ENCODE measurements around the gene MCAT. TPM values are rescaled to one million over a fixed set of nuclear protein-coding genes. Genes with fewer than 3 reads are reported as not detected.

The MCAT gene
- total and polyA plus RNA-seq, 5 experiments from 2014 or later = 9.2 to 11.3 (median 10.8) TPM

DNA sequence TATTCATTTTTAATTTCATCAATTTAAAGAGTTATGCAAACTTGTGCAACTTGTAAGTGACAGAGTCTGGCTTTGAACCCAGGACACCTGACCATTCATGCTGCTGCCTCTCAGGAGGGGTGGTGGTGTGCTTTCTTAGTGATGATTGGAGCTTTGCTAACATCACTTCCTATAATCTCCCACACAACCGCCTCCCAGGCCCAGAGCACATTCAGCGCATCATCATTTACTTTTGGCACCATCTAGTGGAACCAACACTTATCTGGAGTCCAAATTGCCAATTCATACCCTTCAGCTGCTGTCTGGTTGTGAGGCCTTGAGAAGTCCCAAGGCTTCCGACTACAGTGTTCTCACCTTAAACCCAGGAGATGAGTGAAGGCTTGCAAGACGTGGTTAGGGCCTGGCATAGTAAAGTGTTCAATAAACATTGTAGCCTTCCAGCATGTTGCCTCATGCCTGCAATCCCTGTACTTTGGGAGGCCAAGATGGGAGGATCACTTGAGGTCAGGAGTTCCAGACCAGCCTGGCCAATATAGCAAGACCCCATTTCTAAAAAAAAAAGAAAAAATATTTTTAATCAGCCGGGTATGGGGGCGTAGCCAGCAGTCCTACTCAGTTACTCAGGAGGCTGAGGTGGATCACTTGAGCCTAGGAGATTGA, 52.9 kb downstream of the MCAT start:
- Mint-ChIP-seq H3K4me3 (peak overlapping the region in 9 of 10 donors; percentile 13 to 94 (median 69)), H3K36me3 (peaks cover 0 to 5% (median under 1%) of the 10 kb centered on the region in 3 donors), H3K27ac (peak overlapping the region in 3 of 10 donors; percentile 40 to 75 (median 62)), H3K9me3 (peaks cover 0 to 3% (median 0%) of the 10 kb centered on the region in 9 donors), H3K27me3 (no peaks in the 10 kb centered on the region), H3K4me1 (peaks cover 5 to 31% (median 17%) of the 10 kb centered on the region in 4 donors)
- ATAC-seq = no peak
- POLR2A ChIA-PET = interaction anchor here (0.7 kb wide), 1 partner anchor 997 kb away, joined by 3 read pairs; no protein-coding TSS in a partner anchor
- DNase-seq = peak in 5 of 10 donors; percentile 13 to 39 (median 14)

- H3K4me1 Mint-ChIP-seq = peaks cover 5 to 31% (median 17%) of the 10 kb centered on the region in 4 donors
- H3K36me3 Mint-ChIP-seq = peaks cover 0 to 5% (median 2%) of the 10 kb centered on the region in 3 donors
- peak within 1 kb of the TSS; percentile 85 to 97 (median 92) for H3K4me3 Mint-ChIP-seq
- H3K27ac Mint-ChIP-seq = peak within 1 kb of the TSS; percentile 25 to 95 (median 88)
- POLR2A ChIA-PET = no interaction called here
- DNase-seq (peak; percentile 80 to 90 (median 84)), ATAC-seq (peak; percentile 95 to 98)
- no peaks in the 10 kb centered on the region for H3K27me3 Mint-ChIP-seq
- H3K9me3 Mint-ChIP-seq = no peaks in the 10 kb centered on the region
These were observed 54.0 kb downstream of the MCAT start, which contains the start of gene TTLL1 for GRCh38 chr22:43088984-43089717. Gene TTLL1, minus strand, starts transcription at chr22:43089391. Its CDS starts 13,805 bp downstream, at chr22:43075586.

DNA sequence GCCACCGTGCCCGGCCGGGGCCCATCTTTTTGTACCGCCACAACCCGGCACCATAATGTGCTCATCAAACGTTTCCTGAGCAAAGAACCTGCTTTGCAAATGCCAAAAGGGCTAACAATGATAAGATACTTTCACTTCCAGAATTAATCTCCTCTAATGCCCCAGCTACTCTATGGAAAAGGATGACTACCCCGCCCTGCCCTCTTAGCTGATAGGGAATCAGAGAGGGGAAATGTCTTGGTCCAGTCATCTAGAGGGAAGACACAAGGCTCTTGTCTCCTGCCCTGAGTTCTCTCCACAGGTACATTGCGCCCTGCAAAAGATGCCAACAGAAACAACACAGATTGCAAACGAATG, 54.6 kb downstream of the MCAT start:
- Mint-ChIP-seq H3K9me3 (no peaks in the 10 kb centered on the region), H3K4me1 (peaks cover 5 to 31% (median 17%) of the 10 kb centered on the region in 4 donors), H3K27ac (peak overlapping the region in 9 of 10 donors; percentile 72 to 95 (median 89)), H3K27me3 (no peaks in the 10 kb centered on the region), H3K36me3 (peaks cover 0 to 5% (median 2%) of the 10 kb centered on the region in 3 donors), H3K4me3 (peak overlapping the region; percentile 85 to 97 (median 92))
- DNase-seq (no peak), ATAC-seq (no peak)
- POLR2A ChIA-PET = interaction anchor here (0.6 kb wide), 1 partner anchor 15 kb away, joined by 5 read pairs; no protein-coding TSS in a partner anchor

DNA sequence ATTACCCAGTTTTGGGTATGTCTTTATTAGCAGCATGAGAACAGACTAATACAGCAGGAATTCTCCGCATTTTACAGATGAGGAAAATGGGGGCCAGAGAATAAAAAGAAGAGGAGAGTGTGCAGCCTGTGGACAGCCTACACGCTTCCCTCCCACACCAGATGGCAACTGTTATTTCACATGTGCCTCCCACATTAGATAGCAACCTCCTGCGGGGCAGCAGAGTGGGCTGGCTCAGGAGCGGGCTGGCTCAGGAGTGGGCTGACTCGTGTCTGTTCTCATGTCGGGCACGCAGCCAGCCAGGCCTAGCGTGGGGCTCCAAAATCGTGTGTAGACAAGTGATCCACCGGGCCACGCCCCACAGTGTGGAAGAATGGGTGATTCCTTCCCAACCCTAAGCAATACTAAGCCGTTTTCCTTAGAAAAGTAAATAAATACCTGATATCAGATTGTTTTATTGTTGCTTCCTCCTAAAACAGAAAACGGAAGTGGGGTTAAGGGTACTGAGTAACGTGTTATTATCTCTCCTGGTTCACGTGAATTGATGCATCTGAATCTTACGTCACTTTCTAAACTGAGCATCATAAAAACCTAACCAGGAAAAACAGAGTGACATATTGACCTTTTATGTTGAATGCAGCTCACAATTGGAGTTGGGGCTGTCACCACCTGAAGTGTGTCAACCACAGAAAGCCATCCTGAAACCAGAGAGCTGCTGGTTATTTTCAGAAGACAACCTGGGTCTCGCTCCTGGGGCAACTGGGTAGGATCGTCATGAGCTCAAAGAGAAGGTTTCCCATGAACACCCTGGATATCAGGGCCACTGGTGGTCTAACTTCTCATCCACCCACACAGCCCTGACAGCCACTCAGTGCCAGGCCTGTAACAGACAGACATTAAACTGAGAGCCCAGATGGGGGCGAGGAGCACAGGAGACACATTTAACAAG, 57.3 kb downstream of the MCAT start:
- Mint-ChIP-seq H3K27me3 (no peaks in the 10 kb centered on the region), H3K4me3 (peak overlapping the region in 4 of 10 donors; percentile 10 to 63 (median 26)), H3K4me1 (peaks cover 5 to 31% (median 17%) of the 10 kb centered on the region in 4 donors), H3K36me3 (peaks cover 0 to 5% (median 2%) of the 10 kb centered on the region in 3 donors), H3K27ac (peak overlapping the region in 4 of 10 donors; percentile 56 to 87 (median 62)), H3K9me3 (no peaks in the 10 kb centered on the region)
- ATAC-seq (no peak), DNase-seq (peak in 2 of 10 donors; percentile 3 to 30)
- POLR2A ChIA-PET = no interaction called here

Other genes with a start within 250 kb of the MCAT start
- 10 to 100 TPM; 37.6 to 44.9 TPM for gene PACSIN2, start 128.2 kb downstream of the MCAT start, total RNA-seq
- gene PACSIN2, start 128.2 kb downstream of the MCAT start, polyA plus RNA-seq = 10 to 100 TPM; 21.9 to 27.8 (median 23.8) TPM
- gene TTLL1, start 54.0 kb downstream of the MCAT start, total RNA-seq = 1 to 10 TPM; 6.6 to 7.3 TPM
- gene TTLL1, start 54.0 kb downstream of the MCAT start, polyA plus RNA-seq = 10 to 100 TPM; 12.7 to 14.5 (median 12.8) TPM
- 1 to 10 TPM; 2.6 TPM for gene BIK, start 32.6 kb downstream of the MCAT start, total RNA-seq
- 1 to 10 TPM; 2.8 to 6.1 (median 4.0) TPM for gene BIK, start 32.6 kb downstream of the MCAT start, polyA plus RNA-seq
- 10 to 100 TPM; 64.0 to 69.0 TPM for gene TSPO, start 8.2 kb upstream of the MCAT start, total RNA-seq
- gene TSPO, start 8.2 kb upstream of the MCAT start, polyA plus RNA-seq = 100 to 1,000 TPM; 284 to 305 (median 304) TPM
- gene TTLL12, start 43.7 kb upstream of the MCAT start, total RNA-seq = 10 to 100 TPM; 26.0 to 26.9 TPM
- gene TTLL12, start 43.7 kb upstream of the MCAT start, polyA plus RNA-seq = 10 to 100 TPM; 16.2 to 31.4 (median 25.3) TPM
- gene SCUBE1, start 200.0 kb upstream of the MCAT start, total RNA-seq = not detected
- gene SCUBE1, start 200.0 kb upstream of the MCAT start, polyA plus RNA-seq = not detected